Nephron (organoid): ENCODE results near the gene NHS.
A peak's percentile ranks its signal among the peaks of the same experiment; 100 is the strongest.

Experiments used
- H3K27ac Mint-ChIP-seq, 3 experiments: 2 replicates each; pipeline ENCODE4 v1.8.0; 2020; ENCODE audit warnings: mixed read lengths in 3 of 3, mild to moderate bottlenecking in 2 of 3, moderate library complexity in 1 of 3
- H3K27me3 Mint-ChIP-seq: 2 replicates; pipeline ENCODE4 v1.8.0; 2021; ENCODE audit warnings: low read depth, mild to moderate bottlenecking, moderate library complexity, mixed read lengths
- H3K36me3 Mint-ChIP-seq: 2 replicates; pipeline ENCODE4 v1.8.0; 2020; ENCODE audit warnings: low read depth, mixed read lengths
- H3K4me1 Mint-ChIP-seq: 2 replicates; pipeline ENCODE4 v1.8.0; 2020; ENCODE audit warnings: mixed read lengths
- H3K4me3 Mint-ChIP-seq, 3 experiments: 2 replicates each; pipeline ENCODE4 v1.8.0; 2020; ENCODE audit warnings: mild to moderate bottlenecking in 3 of 3, mixed read lengths in 3 of 3, moderate library complexity in 2 of 3
- H3K9me3 Mint-ChIP-seq: 2 replicates; pipeline ENCODE4 v1.8.0; 2020; ENCODE audit warnings: mixed read lengths
- CTCF ChIP-seq, 3 experiments: fragments of 200-600 bp; sonication (generic); IDR thresholded peaks; one replicate each; pipeline ENCODE4 v1.5.0; 2021; ENCODE audit warnings: antibody characterized with exemption in 3 of 3; ENCODE audit not compliant: unreplicated experiment in 3 of 3

NHS gene

GRCh38 chrX:17736478-17736855, 361.5 kb downstream of the NHS start:
- TF ChIP-seq CTCF (IDR thresholded peaks at IDR 0.05; ENCODE audit: unreplicated experiment in 3 of 3), result no peak
- H3K4me1 Mint-ChIP-seq, result peaks cover 24% of the 10 kb centered on the region
- H3K27me3 Mint-ChIP-seq, result no peaks in the 10 kb centered on the region
- H3K4me3 Mint-ChIP-seq, result peak overlapping the region; percentile 86 to 92 (median 90)
- peaks cover 10% of the 10 kb centered on the region for H3K36me3 Mint-ChIP-seq
- peak overlapping the region; percentile 84 to 92 (median 90) for H3K27ac Mint-ChIP-seq
- no peaks in the 10 kb centered on the region for H3K9me3 Mint-ChIP-seq

DNA sequence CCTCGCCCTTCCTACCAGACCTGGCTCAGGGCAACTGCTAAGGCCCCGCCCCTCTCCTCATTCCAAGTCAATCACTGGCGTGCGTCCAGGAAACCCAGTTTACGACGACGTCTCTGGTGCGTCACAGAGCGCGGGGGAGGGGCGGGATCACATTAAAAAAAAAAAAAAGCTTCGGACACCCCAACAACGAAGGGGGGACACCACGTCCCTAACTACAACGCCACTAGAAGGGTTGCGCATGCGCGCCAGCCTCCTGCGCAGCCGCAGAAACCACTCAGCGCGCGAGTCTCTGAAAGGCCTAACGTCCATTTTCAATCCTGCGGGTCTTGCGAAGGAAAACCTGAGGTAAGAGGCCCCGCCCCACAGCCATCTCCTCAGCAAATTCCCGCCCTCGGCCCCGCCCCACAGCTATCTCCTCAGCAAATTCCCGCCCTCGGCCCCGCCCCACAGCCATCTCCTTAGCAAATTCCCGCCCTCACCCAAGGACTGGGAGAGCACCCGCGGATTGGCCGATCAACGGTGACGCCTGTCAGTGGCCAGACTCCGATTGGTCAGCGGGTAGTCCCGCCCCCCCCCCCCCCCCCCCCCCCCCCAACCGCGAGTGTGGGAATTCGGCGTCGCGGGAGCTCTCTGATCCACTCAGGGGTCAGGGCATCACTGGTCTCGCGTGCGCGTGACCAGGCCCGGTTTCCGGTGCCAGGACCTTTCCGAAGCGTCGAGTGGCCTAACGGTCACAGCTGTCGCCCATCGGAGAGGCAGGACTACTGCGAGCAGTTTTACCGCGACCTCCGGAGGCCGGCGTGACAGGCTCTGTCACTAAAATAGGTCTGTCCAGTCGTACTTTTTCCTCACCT, 362.1 kb downstream of the NHS start, which contains the start of gene SCML1:
SCML1 (plus strand) TSS at position 638 of the 854 bp plus-strand sequence. CDS start 6,694 bp downstream, outside the sequence.
- Mint-ChIP-seq H3K27ac (peak within 1 kb of the TSS; percentile 84 to 92 (median 90)), H3K27me3 (no peaks in the 10 kb centered on the region), H3K36me3 (peaks cover 5% of the 10 kb centered on the region), H3K4me1 (peaks cover 24% of the 10 kb centered on the region), H3K9me3 (no peaks in the 10 kb centered on the region), H3K4me3 (peak within 1 kb of the TSS; percentile 86 to 92 (median 90))
- no peak for TF ChIP-seq CTCF (IDR thresholded peaks at IDR 0.05; ENCODE audit: unreplicated experiment in 3 of 3)

DNA sequence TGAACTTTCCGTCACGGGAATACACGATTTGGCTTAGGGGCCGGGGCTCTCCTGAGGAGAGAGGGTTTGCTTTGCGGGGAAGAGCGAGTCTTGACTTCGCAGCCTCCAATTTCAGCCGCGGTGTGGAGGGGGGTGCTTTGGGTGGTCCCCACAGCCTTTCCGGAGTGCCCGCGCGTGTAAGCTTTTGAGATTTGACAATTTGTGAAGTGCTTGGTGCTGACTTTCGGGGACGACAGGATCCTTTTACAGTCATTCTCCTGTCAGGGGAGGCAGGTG, 362.6 kb downstream of the NHS start:
- Mint-ChIP-seq H3K4me1 (peaks cover 24% of the 10 kb centered on the region), H3K27me3 (no peaks in the 10 kb centered on the region), H3K27ac (peak overlapping the region; percentile 73 to 84 (median 83)), H3K4me3 (peak overlapping the region; percentile 86 to 92 (median 90)), H3K36me3 (no peaks in the 10 kb centered on the region), H3K9me3 (no peaks in the 10 kb centered on the region)
- TF ChIP-seq CTCF (IDR thresholded peaks at IDR 0.05; ENCODE audit: unreplicated experiment in 3 of 3), result no peak

- Mint-ChIP-seq H3K27me3 (no peaks in the 10 kb centered on the region), H3K9me3 (no peaks in the 10 kb centered on the region), H3K4me3 (peak overlapping the region; percentile 86 to 92 (median 90)), H3K4me1 (peaks cover 24% of the 10 kb centered on the region), H3K36me3 (no peaks in the 10 kb centered on the region), H3K27ac (peak overlapping the region; percentile 73 to 84 (median 83))
- TF ChIP-seq CTCF (IDR thresholded peaks at IDR 0.05; ENCODE audit: unreplicated experiment in 3 of 3), result no peak
Measured at GRCh38 chrX:17737986-17738713, 363.1 kb downstream of the NHS start.

GRCh38 chrX:17738737-17739535, 363.9 kb downstream of the NHS start:
- no peaks in the 10 kb centered on the region for H3K27me3 Mint-ChIP-seq
- H3K4me3 Mint-ChIP-seq, result peak overlapping the region; percentile 86 to 92 (median 90)
- TF ChIP-seq CTCF (IDR thresholded peaks at IDR 0.05; ENCODE audit: unreplicated experiment in 3 of 3), result no peak
- peak overlapping the region; percentile 73 to 84 (median 83) for H3K27ac Mint-ChIP-seq
- no peaks in the 10 kb centered on the region for H3K36me3 Mint-ChIP-seq
- H3K4me1 Mint-ChIP-seq, result peaks cover 24% of the 10 kb centered on the region
- H3K9me3 Mint-ChIP-seq, result no peaks in the 10 kb centered on the region
